Left kidney (tissue), 2 donors: ENCODE results near the gene DLG2. TPM values are rescaled to one million over a fixed set of nuclear protein-coding genes. Genes with fewer than 3 reads are reported as not detected.
"Not testable (repeated sequence)": the region's sequence is repeated elsewhere in the genome, so short reads cannot be mapped to it uniquely, and the experiment has no call there.

ENCODE experiments used
- DNase-seq: peaks from one replicate; pipeline ENCODE4 v3.0.0-alpha.2; 2013
- polyA plus RNA-seq: library from polyadenylated mRNA; unstranded; fragments of 120-200 nt; gene quantifications from one replicate; pipeline ENCODE4 v1.2.1, GENCODE V29; 2013; ENCODE audit not compliant: insufficient read length

Gene DLG2
- polyA plus RNA-seq, 1 donor: 13.4 TPM

DNA sequence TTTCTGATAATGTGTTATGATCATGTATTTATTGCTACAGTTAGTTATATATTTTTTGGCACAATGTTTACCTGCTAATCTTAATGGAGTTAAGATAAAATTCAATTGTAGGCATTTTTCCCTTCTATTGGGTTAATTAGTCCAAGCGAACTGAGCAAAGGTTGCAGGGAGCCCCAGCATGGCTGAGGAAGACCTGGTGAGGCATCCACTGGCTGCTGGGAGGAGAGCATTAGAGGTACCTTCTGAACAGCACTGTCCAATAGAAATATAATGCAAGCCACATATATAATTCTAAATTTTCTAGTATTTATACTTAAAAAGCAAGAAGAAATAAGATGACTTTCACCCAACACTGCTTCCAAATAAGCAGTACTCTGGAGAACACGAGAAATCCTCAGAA is 19.9 kb upstream of the DLG2 start:
- DNase-seq: no peak

DNA sequence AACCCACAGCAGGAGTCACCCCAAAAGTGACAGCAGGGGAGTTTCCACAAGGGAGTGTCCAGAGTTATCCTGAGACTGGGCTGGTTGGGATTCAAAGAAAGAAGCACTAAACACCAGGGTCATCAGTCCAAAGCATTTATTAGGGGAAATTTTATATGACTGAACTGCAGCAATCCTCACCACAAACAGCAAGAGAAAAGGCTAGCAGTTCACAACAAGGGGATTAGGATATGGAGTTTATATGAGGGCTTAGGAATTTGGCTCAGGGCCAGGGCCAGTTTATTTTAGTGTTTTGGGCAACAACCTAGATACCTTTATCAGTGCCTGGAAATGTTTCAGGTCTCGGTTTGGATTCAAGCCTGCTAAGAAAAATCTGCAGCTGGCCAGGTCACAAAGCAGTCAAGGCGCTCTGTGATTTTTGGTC is 16.1 kb upstream of the DLG2 start:
- DNase-seq: no peak

DNA sequence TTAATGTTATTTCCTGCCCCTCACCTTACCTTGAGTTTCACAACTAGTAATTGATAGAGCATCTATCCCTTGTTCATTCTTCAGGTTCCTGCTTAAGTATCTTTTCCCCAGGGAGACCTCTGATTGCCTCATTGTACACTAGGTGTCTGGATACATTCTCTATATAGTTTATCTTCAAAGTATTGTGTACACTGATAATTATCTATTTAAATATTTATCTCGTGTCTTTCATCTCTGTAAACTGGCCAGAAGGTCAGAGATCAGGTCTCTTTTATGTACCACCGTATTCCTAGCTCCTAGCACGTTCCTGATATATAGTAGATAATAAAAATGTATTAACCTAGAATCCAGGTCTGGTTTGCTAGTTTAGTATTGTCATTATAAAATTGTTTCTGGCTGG is 7.6 kb upstream of the DLG2 start:
- DNase-seq: no peak

DNA sequence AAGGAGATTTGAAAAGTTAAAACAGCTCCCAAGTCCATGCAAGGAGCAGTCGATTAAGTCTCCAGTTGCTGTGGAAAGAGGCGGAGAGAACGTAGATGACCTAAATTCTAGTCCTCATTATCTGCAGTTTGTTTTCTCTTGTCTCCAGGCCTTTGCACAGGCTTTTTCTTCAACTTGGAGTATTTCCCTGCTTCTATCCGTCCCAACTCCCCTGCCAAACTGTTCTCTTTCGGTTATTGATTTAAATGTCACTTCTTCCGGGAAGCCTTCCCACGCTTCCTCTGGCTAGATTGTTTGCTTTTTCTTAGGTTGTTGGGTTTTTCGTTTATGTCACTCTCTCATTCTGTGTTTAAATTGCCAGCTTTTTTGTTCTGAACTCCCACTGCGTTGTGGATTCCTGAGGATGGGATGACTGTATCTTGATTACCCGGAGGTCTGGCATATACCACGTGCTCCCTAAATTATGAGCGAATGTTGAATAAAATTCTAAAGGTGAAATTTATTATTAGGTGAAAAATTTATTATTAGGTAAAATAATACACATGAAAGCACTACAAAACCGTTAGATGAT is 1.7 kb upstream of the DLG2 start:
- no peak for DNase-seq

DNA sequence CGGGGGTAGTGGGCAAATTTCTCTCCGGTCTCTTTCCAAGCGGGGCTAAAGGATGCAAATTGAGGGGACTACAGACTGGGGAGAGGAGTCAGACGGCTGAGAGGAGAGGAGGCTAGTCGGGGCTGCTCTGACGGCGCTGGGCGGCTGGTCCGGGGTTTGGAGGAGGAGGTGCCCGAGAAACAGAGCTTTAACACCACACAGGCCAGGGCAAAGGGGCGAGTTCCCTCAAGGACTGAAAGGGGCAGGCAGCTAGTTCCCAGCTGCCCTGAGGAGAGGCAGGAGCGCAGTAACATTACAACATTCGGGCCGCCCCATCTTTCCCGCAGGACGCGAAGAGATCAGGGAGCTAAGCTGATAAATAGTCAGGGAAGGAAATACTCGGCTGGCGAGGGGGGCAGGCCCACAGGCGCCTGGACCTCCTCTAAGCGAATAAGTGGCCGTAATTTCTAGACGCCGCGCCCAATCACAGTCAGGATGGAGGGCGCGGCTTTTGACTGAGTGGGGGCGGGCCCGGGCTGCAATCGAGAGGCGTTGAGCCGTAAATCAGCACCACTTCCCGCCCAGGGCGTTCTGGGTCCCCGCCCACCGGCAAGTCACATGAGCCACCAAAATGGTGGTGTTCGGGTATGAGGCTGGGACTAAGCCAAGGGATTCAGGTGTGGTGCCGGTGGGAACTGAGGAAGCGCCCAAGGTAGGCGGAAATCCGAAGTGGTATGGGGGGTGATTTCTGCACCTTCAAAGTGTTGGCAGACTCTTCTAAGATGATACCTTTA is 1.0 kb upstream of the DLG2 start, which contains the start of gene TMEM126B:
Gene TMEM126B, plus strand, starts transcription at position 596 of the 773 bp plus-strand sequence. Its CDS starts 15 bp downstream, at position 611.
- DNase-seq: peak; percentile 98

DNA sequence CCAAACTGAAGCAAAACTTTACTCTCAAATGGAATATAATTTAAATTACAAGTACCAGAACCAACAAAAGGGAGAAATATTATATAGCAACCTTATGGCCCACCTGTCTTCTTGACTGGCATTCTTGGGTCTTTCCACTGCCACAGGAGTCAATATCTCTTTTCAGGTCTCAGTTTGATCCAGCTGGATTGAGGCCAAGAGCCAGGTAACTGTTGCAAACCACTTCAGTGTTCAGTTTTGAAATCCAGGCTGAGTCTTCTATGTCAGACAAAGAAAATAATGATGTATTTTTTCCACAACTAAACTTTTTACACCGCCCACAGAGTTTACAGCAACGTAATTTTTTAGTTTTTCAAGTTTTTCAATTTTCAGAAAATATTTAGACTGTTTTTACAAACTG is 648 bp downstream of the DLG2 start:
- DNase-seq: no peak

DNA sequence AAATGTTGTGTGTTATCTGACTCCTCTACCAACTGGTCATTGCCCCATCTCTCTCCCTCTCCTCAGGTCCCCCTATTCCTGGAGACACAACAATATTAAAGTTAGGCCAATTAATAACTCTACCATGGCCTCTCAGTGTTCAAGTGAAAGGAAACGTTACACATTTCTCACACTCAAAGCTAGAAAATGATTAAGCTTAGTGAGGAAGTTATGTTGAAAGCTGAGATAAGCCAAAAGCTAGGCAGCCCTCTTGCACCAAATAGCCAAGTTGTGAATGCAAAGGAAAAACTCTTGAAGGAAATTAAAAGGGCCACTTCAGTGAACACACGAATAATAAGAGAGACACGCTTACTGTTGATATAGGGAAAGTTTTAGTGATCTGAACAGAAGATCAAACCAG is 6.9 kb downstream of the DLG2 start:
- no peak for DNase-seq

DNA sequence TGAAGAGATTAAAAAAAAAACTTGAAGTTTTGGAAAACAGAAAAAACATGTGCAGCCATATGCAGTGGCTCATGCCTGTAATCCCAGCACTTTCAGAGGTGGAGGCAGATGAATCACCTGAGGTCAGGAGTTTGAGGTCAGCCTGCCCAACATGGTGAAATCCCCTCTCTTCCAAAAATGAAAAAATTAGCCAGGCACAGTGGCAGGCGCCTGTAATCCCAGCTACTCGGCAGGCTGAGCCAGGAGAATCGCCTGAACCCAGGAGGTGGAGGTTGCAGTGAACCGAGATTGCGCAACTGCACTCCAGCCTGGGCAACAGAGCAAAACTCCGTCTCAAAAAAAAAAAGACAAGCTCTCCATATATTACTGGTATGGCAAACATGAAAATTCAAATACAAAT is 7.6 kb downstream of the DLG2 start:
- DNase-seq: no peak

DNA sequence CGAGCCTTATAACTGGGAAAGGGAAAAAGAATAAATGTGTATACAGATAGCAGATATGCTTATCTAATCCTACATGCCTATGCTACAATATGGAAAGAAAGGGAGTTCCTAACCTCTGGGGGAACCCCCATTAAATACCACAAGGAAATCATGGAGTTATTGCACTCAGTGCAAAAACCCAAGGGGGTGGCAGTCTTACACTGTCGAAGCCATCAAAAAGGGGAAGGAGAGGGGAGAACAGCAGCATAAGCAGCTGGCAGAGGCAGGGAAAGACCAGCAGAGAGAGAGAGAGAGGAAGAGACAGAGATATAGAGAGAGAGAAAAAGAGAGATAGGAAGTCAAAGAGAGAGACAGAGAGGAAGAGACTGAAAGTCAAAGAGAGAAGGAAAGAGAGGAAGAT is 15.5 kb downstream of the DLG2 start:
- DNase-seq: not testable (repeated sequence)

DNA sequence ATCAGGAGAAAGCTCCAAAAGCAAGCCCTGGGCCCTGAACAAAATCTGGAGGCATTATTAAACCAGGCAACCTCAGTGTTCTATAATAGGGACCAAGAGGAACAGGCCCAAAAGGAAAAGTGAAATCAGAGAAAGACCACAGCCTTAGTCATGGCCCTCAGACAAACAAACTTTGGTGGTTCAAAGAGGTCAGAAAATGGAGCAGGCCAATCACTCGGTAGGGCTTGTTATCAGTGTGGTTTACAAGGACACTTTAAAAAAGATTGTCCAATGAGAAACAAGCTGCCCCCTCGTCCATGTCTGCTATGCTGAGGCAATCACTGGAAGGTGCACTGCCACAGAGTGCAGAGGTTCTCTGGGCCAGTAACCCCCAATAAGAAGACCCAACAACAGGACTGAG is 17.9 kb downstream of the DLG2 start:
- not testable (repeated sequence) for DNase-seq

DNA sequence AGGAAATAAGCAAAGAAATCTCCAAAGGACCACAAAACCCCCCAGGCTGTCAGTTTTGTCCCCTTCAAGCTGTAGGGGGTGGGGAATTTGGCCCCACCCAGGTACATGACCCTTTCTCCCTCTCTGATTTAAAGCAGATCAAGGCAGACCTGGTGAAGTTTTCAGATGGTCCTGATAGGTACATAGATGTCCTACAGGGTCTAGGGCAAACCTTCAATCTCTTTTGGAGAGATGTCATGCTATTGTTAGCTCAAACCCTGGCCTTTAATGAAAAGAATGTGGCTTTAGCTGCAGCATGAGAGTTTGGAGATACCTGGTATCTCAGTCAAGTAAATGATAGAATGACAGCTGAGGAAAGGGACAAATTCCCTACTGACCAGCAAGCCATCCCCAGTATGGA is 18.5 kb downstream of the DLG2 start:
- DNase-seq: not testable (repeated sequence)

DNA sequence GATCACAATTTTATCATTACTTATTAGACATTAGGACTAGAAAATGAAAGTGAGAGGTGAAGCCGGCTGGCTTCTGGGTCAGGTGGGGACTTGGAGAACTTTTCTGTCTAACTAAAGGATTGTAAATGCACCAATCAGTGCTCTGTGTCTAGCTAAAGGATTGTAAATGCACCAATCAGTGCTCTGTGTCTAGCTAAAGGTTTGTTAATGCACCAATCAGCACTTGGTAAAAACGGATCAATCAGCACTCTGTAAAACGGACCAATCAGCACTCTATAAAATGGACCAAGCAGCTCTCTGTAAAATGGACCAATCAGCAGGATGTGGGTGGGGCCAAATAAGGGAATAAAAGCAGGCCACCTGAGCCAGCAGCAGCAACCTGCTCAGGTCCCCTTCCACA is 20.9 kb downstream of the DLG2 start:
- DNase-seq: not testable (repeated sequence)

DNA sequence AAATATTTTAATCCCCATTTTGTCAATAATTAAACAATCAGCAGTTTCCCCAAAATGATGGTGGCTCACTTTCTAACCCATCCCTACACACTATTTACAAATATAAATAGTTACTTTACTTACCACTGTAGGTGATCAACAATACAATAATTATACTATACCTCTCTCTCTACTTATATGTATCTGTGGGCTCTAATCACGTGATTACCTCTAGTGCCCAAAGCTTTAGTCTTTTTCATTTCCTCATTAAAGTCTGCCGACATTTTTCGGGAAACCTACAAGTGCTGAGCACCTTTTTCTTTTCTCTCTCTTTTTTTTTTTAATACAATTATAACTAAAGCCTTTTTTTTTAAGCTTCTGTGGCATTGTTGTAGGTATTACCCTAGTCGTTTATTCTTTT is 23.9 kb downstream of the DLG2 start:
- no peak for DNase-seq

DNA sequence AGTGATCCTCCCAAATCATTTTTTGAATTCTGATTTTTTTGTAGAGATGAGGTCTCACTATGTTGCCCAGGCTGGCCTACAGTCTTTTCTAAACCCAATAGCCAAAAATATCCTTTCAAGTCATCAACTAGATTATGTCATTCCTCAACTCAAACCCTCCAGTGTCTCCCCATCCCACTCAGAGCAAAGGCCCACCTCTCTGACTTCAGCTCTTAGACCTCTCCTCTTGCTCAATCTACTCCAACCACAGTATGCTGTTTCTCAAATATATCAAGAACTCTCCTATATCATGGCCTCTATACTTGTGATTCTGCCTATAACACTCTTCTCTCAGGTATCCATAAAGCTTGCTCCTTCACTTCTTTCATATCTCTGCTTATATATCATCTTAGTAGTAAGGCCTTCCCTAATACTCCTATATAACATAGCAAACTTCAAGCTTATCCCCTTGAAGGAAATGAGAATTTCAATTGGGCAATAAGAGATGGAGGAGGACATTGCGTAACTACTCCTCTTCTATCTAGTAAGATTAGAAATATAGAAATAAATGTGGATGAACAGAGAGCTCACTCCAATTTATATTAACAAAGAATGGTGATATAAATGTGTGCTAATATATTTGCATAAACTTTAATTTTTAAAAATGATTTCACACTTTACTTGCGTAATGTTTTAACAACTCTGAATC is 24.5 kb downstream of the DLG2 start:
- DNase-seq: no peak

DNA sequence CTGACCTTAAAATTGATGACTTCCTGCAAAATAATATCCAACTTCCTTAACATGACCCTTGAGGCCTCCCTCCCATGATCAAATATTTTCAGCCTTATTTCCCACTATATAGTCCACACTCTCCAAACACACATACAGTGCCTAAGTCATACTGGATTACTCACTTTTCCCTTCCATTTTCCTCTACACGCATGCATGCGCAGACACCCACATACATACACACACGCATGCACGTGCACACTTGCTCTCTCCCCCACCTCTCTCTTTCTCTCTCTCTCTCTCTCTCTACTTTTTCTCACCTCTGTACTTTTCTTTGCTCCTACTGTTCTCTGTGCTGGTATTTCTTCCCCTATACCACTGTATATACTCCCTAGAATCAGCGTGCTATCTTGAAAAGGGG is 28.1 kb downstream of the DLG2 start:
- no peak for DNase-seq

DNA sequence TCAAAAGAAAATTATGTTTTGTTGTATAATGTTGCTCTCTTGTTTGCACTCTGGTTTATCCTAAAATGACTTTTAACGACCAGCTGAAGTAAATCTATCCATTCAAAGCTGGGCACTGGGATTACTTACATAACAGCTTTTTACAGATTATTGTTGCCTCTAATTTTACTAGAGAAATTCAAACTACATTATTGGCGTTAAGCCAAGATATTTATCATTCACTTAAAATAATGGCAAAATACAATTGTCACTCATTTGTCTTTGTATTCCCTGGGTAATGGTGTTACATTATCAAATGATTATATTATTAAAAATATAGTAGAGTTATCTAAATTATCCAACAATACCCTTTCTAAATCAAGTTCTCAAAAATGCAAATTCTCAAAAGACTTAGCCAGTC is 30.3 kb downstream of the DLG2 start:
- no peak for DNase-seq

DNA sequence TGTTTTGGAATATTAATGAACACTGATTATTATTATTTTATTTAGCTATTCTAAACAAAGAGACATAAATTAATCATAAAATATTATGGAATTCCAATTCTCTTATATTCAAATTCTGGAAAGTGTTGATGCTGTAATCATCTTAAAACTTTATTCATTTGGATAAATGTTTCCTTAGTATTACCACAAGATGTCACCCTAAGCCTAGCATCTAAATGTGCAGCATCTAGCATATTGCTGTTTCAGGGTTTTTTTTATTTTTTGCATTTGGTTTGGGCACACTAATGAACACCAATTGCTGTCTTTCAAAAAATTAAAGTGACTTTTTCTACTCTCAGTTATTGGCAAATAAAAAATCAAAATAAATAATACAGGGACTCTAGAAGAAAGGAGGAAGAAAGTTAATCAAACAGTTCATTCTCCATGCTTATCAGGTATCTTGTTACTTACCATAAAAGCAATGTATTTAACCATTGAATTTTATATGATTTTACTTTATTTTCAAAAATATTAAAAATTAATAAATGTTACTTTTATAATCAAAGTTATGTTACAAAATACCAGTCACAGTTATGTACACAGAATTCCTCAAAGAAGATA is 31.8 kb downstream of the DLG2 start:
- peak; percentile 40 for DNase-seq

DNA sequence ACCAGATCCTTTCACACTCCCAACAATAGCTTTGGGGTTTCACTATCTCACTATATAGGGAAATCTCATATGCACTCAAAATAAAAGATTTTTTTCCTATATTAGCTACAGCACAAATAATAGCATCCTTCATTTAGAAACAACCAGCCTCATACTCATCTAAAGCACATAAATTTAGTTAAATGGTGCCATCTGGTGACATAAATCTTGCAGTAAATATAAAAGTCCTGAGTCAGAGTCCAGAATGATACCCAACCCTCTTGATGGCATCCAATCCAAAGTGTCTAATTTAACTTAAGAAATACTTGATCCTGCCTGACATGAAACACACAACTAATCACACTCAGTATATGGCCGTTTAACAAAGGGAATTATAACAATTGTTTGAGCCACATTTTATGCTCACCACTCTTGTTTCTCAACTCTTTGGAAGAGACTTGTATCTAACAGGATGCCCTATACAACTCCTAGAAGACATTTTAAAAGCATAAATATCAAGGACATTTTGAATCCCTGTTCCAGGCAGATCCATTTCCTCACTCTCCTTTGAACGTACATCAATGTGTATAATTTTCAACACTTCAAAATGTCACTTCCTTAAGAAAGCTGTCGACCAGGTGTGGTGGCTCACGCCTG is 36.2 kb downstream of the DLG2 start:
- no peak for DNase-seq

DNA sequence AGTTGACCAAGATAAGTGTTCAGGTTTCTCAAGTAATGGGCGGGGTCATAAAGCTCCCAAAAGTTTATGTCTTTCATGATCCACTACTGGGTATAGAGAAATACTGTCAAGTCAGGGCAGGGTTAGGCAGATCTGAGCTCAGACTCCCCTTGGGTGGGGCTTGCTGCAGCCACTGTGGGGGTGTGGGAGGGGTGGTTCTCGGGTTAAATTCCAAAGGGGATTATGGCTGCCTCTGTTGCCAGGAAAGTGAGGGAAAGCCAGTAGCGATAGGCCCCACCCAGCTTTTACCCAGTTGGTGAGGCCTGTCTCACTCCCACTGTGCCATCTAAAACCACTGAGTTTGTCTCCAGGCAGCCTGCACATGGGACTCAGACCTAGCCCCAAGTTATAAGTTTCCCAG is 37.8 kb downstream of the DLG2 start:
- DNase-seq: no peak

DNA sequence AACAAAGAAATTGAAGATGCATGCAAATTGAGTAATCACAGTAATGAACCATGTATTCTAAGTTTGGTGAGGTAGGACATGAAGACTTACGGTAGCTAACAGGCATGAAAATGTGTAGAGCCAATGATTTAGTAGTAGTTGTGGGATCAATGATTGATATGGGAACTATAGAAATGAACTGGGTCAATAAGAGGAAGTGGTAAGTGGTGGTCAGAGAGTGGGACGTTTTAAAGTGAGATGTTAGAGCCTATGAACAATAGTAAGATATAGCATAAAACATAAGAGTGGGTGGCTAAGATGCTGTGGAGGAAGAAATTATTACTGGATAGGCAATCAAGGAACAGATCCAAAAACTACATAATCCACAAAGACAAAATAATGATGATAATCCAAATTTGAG is 45.0 kb downstream of the DLG2 start:
- DNase-seq: no peak

DNA sequence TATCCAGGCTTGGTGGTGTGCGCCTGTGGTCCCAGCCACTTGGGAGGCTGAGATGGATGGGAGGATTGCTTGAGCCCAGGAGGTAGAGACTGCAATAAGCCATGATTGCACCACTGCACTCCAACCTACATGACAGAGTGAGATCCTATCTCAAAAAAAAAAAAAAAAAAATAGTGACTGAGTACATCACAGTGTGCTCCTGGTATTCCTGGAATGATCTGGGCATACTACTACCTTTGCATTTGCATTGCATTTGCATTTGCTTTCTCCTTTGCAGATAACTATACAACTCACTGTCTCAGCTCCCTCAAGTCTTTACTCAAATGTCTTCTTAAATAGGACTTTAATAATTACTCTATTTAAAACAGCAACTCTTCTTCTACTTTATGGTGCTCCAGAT is 51.8 kb downstream of the DLG2 start:
- no peak for DNase-seq

DNA sequence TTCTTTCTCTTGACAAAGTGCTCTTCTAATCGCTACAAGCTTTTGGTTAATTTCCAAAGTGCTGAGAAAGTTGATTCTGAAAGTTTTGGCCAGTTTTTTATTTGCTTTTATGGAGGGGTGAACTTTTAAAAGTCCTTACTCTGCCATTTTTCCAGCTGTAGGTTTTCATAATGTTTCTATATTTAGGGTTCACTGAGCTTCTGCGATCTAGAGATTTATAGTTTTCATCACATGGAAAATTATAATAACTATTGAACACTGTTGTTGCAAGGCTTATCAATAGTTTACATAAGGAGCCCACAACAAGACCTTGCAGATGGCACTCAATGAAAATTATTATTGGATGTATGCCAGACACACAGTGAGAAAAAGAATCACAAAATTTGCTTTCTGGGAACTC is 55.1 kb downstream of the DLG2 start:
- peak; percentile 15 for DNase-seq

DNA sequence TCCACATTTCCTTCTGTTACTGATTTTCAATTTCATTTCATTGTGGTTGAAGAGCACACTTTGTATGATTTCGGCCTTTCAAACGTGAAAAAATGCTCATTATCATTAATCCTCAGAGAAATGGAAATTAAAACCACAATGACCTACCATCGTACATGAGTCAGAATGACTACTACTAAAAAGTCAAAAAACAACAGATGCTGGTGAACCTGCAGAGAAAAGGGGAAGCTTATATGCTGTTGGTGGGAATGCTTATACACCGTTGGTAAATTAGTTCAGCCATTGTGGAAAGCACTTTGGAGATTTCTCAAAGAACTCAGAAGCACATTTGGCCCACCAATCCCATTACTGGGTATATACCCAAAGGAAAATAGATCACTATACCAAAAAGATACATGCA is 57.6 kb downstream of the DLG2 start:
- DNase-seq: no peak
